Fibroblast of the aortic adventitia (primary cell): ENCODE data around the gene MPEG1. TPM values are rescaled to one million over a fixed set of nuclear protein-coding genes. Genes with fewer than 3 reads are reported as not detected.

ENCODE experiments used
- DNase-seq: peaks from one replicate; pipeline ENCODE4 v3.0.0-alpha.2; 2010; ENCODE audit warnings: low read depth
- H3K4me3 ChIP-seq: 2 replicates; pipeline ENCODE4 v1.5.1; 2011; ENCODE audit warnings: low read depth, mild to moderate bottlenecking, control low read depth, low read length, moderate library complexity
- CTCF ChIP-seq: IDR thresholded peaks from 2 replicates; pipeline ENCODE4 v1.5.1; 2011; ENCODE audit warnings: mild to moderate bottlenecking, low read length, control low read depth, inconsistent platforms; ENCODE audit not compliant: insufficient read depth
- total RNA-seq: library from RNA; depleted of rRNA; stranded (reverse); fragments of >200 nt; gene quantifications from 2 replicates; pipeline ENCODE4 v1.2.3, GENCODE V29; 2012; ENCODE audit warnings: low replicate concordance

Gene MPEG1
- not detected in 2 replicates for total RNA-seq

- DNase-seq: no peak
- no peak within 1 kb of the TSS for H3K4me3 ChIP-seq
- TF ChIP-seq CTCF: no peak
Observed at GRCh38 chr11:59212744-59213631, at the start of gene MPEG1. Gene MPEG1 (minus strand): TSS chr11:59212927. CDS start chr11:59212865, 62 bp downstream.

- DNase-seq: no peak
- TF ChIP-seq CTCF: no peak
- H3K4me3 ChIP-seq: no peak overlapping the region
Observed at GRCh38 chr11:59262177-59262818, 49.6 kb upstream of the MPEG1 start.

- no peak for DNase-seq
- TF ChIP-seq CTCF: no peak
- H3K4me3 ChIP-seq: no peak overlapping the region
Observed at GRCh38 chr11:59261150-59261549, 48.4 kb upstream of the MPEG1 start.

- no peak overlapping the region for H3K4me3 ChIP-seq
- no peak for TF ChIP-seq CTCF
- DNase-seq: no peak
Observed at GRCh38 chr11:59259867-59260475, 47.2 kb upstream of the MPEG1 start.

GRCh38 chr11:59259047-59259446 is 46.3 kb upstream of the MPEG1 start:
- no peak overlapping the region for H3K4me3 ChIP-seq
- no peak for DNase-seq
- no peak for TF ChIP-seq CTCF

GRCh38 chr11:59255281-59255680 is 42.6 kb upstream of the MPEG1 start:
- no peak overlapping the region for H3K4me3 ChIP-seq
- no peak for DNase-seq
- TF ChIP-seq CTCF: no peak
